HFFc6 (cell line): ENCODE measurements around the gene IQCE. TPM values are rescaled to one million over a fixed set of nuclear protein-coding genes. Genes with fewer than 3 reads are reported as not detected.

Source experiments
- DNase-seq: peaks from one replicate; pipeline ENCODE4 v3.0.0-alpha.2; 2018
- H3K27ac Mint-ChIP-seq: 2 replicates; pipeline ENCODE4 v1.8.0; 2020; ENCODE audit warnings: mild to moderate bottlenecking, mixed read lengths
- H3K27me3 Mint-ChIP-seq: 2 replicates; pipeline ENCODE4 v1.8.0; 2021; ENCODE audit warnings: mild to moderate bottlenecking, moderate library complexity, mixed read lengths; ENCODE audit not compliant: insufficient read depth
- H3K36me3 Mint-ChIP-seq: 2 replicates; pipeline ENCODE4 v1.8.0; 2021; ENCODE audit warnings: low read depth, mixed read lengths
- H3K4me1 Mint-ChIP-seq: 2 replicates; pipeline ENCODE4 v1.8.0; 2020; ENCODE audit warnings: low read depth, mixed read lengths
- H3K4me3 Mint-ChIP-seq: 2 replicates; pipeline ENCODE4 v1.8.0; 2020; ENCODE audit warnings: mild to moderate bottlenecking, moderate library complexity, mixed read lengths
- H3K9me3 Mint-ChIP-seq: 2 replicates; pipeline ENCODE4 v1.8.0; 2020; ENCODE audit warnings: mild to moderate bottlenecking, mixed read lengths
- total RNA-seq, 6 experiments: library from RNA; stranded (reverse); fragmentation: NEBNext Ultra II Directional; extraction: Animal tissue kit (Norgen Biotek cat#: 25700); gene quantifications; 2 replicates in 1 of 6; 3 replicates in 5 of 6; pipeline ENCODE4 v1.2.3, GENCODE V29; 2021
- TF ChIP-seq, protein P1 (sequence below): fragments of 200-600 bp; sonication (generic); IDR thresholded peaks from 2 replicates; pipeline ENCODE4 v1.5.0; 2021; ENCODE audit warnings: antibody characterized with exemption, mild to moderate bottlenecking

Gene IQCE
- total RNA-seq, 6 experiments from 2014 or later: 14.9 to 18.1 (median 17.0) TPM

DNA sequence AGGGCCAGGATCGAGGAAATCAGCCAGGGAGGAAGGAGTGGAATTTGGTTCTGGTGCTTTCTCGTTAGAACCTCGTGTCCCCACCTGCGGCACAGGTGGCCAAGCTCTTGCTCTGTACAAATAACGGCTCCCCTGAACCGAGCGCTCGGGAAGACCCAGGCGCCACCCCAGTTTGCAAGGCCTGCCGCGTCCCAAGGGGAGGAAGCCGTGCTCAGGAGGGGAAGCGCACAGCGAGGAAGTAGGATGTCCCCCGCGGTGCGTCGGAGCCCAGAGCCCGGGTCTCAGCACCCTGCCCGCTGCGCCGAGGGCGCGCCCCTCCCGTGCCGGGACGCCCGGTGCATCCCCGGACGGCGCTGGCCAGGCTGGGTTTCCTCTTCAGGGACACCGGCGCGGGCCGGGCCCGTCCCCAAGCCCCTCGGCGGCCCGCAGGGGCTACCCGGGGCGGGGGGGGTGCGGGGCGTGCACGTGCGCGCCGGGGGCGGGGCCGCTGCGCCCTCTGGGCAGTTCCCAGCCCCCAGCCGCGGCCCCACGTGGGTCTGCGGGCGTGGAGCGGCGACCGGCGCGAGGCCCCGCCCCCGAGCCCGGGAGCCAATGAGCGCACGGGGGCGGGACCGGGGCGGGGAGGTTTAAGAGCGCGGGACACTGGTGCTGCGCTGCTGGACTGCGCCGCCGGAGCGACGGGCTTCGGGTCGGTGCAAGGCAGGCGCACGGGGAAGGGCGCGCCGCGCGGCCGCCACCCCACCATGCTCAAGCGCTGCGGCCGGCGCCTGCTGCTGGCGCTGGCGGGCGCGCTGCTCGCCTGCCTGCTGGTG lies 39.5 kb upstream of the IQCE start, which contains the start of gene LFNG:
LFNG (plus strand) TSS at position 656 of the 812 bp plus-strand sequence; CDS start at position 744, 88 bp downstream.
- Mint-ChIP-seq H3K27ac (peak within 1 kb of the TSS; percentile 58), H3K36me3 (no peaks in the 10 kb centered on the region), H3K27me3 (peaks cover 2% of the 10 kb centered on the region), H3K4me1 (peaks cover 52% of the 10 kb centered on the region), H3K4me3 (peak within 1 kb of the TSS; percentile 91), H3K9me3 (no peaks in the 10 kb centered on the region)
- TF ChIP-seq, protein P1, sequence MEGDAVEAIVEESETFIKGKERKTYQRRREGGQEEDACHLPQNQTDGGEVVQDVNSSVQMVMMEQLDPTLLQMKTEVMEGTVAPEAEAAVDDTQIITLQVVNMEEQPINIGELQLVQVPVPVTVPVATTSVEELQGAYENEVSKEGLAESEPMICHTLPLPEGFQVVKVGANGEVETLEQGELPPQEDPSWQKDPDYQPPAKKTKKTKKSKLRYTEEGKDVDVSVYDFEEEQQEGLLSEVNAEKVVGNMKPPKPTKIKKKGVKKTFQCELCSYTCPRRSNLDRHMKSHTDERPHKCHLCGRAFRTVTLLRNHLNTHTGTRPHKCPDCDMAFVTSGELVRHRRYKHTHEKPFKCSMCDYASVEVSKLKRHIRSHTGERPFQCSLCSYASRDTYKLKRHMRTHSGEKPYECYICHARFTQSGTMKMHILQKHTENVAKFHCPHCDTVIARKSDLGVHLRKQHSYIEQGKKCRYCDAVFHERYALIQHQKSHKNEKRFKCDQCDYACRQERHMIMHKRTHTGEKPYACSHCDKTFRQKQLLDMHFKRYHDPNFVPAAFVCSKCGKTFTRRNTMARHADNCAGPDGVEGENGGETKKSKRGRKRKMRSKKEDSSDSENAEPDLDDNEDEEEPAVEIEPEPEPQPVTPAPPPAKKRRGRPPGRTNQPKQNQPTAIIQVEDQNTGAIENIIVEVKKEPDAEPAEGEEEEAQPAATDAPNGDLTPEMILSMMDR: no peak
- peak; percentile 75 for DNase-seq

DNA sequence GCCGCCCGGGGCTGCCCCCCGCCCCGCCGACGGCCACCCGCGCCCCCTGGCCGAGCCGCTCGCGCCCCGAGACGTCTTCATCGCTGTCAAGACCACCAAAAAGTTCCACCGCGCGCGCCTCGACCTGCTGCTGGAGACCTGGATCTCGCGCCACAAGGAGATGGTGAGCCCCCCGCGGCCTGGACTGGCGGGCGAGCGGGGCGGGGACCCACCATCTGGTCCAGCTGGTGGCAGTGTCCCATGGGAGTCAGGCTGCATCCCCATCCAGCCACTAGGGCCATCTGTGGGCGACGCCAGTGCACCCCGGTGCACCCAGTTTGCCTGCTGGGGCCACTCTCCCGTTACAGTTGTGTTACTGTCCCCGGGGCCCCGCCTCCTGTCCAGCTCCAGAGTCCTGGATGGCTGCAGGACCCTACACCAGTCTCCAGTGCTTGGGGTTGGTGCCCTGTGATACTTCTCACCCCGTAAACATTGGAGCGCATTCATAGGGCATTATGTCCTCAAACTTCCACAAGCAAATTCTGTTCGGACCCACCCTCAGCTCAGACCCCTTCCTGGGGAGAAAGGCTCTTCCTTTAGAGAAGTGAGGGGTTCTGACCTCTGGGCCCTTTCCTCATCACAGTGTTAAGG lies 38.5 kb upstream of the IQCE start:
- Mint-ChIP-seq H3K27me3 (peaks cover 2% of the 10 kb centered on the region), H3K27ac (peak overlapping the region; percentile 55), H3K36me3 (no peaks in the 10 kb centered on the region), H3K9me3 (no peaks in the 10 kb centered on the region), H3K4me3 (peak overlapping the region; percentile 91), H3K4me1 (peaks cover 52% of the 10 kb centered on the region)
- peak; percentile 18 for DNase-seq
- TF ChIP-seq, protein P1: peak; percentile 48

DNA sequence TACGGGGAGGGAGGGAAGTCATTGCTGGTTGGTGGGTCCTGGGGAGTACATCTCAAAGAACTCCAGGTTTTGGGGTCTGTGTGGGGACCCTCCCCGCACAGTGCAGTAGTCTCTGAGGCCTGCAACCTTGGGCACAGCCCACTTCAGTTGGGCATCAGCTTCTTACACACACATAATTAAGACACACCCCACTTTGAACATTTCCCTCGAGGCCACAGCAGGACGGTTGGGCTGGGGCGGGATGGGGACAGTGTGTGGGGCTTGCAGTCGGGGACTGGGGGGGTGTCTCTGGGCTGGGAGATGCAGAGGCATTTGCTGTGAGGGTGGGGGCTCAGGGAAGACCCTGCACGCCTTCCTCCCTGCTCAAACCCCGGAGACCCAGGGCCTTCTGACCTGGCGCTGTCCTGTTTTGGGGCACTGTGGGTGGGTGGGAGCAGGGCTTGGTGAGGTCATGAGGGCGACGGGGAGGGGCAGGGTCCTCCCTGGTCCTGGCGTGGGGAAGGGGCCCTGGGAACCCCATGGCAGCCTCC lies 38.0 kb upstream of the IQCE start:
- TF ChIP-seq, protein P1: no peak

DNA sequence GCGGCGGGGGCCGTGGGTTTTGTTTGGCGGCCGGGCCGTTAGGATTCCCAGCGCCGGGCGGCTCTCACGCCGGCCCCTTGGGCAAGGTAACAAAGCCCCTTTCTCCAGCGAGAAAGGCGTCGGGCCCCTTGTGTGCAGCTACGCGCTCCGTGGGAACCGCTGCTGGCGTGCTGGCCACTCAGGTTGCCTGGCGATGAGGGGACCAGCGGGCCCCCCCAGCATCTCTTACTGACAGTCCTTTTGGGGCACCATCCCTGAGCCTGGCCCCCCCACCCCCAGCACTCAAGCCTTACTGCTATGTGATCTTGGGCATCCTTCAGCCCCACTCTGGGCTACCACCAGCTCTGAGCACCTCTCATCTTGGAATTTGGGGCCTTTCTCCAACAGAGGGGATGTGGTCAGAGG lies 37.4 kb upstream of the IQCE start:
- Mint-ChIP-seq H3K4me3 (peak overlapping the region; percentile 91), H3K9me3 (no peaks in the 10 kb centered on the region), H3K36me3 (no peaks in the 10 kb centered on the region; the same call in 1 of the 2 replicates), H3K4me1 (peaks cover 47% of the 10 kb centered on the region), H3K27me3 (peaks cover 2% of the 10 kb centered on the region), H3K27ac (peak overlapping the region; percentile 70)
- TF ChIP-seq, protein P1: no peak
- DNase-seq: no peak

More for the DNA sequence above, 38.0 kb upstream of the IQCE start:
- H3K27me3 Mint-ChIP-seq: peaks cover 2% of the 10 kb centered on the region
- peak; percentile 45 for DNase-seq
- H3K9me3 Mint-ChIP-seq: no peaks in the 10 kb centered on the region
- no peaks in the 10 kb centered on the region; the same call in 1 of the 2 replicates for H3K36me3 Mint-ChIP-seq
- peak overlapping the region; percentile 91 for H3K4me3 Mint-ChIP-seq
- peaks cover 52% of the 10 kb centered on the region for H3K4me1 Mint-ChIP-seq
- H3K27ac Mint-ChIP-seq: peak overlapping the region; percentile 25; the same call in 1 of the 2 replicates

DNA sequence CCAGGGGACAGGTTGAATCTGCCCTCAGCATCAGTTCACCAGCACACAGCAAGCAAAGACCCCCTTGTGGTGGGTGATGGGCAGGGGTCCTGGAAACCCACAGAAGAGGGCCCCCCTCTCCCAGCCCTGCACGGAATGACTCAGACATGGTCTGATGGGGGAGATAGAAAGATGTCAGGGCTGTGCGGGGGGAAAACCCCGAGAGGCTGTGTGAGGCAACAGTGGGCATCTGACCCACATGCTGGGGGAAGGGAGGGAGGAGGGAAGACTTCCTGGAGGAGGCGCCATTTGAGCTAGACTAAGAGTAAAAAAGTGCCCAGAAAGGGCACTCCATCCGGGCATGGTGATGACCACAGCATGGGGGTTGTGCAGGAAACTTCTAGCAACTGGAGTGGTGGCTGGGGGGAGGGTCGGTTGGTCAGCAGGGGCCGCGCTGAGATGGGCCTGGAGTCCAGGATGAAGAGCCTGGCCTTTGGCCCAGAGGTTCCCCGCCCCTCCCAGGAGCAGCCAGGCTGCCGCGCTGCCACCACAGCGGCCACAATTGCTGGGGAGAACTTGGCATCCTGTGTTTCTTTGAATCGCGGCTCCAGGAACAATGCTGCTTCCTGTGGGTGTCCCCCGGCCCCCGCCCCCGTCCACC lies 36.7 kb upstream of the IQCE start:
- Mint-ChIP-seq H3K36me3 (no peaks in the 10 kb centered on the region; the same call in 1 of the 2 replicates), H3K4me1 (peaks cover 41% of the 10 kb centered on the region)

More for the DNA sequence above, 36.7 kb upstream of the IQCE start:
- H3K27ac Mint-ChIP-seq: peak overlapping the region; percentile 70
- H3K9me3 Mint-ChIP-seq: no peaks in the 10 kb centered on the region
- peak; percentile 38 for DNase-seq
- TF ChIP-seq, protein P1: peak; percentile 45
- H3K4me3 Mint-ChIP-seq: peak overlapping the region; percentile 91
- peaks cover 2% of the 10 kb centered on the region for H3K27me3 Mint-ChIP-seq
